GM18526 (cell line): ENCODE results near the gene TTC29.

Source experiments
- POLR2A ChIP-seq: IDR thresholded peaks from 3 replicates; pipeline ENCODE4 v1.6.1; 2011; ENCODE audit not compliant: insufficient read length; ENCODE audit errors: extremely low read depth

The TTC29 gene

GRCh38 chr4:146927695-146928094, 18.0 kb downstream of the TTC29 start:
- TF ChIP-seq POLR2A, result no peak

GRCh38 chr4:146916479-146917076, 29.1 kb downstream of the TTC29 start:
- no peak for TF ChIP-seq POLR2A

GRCh38 chr4:146915132-146915531, 30.5 kb downstream of the TTC29 start:
- no peak for TF ChIP-seq POLR2A

- no peak for TF ChIP-seq POLR2A
These were observed 45.4 kb downstream of the TTC29 start for GRCh38 chr4:146900295-146900694.

GRCh38 chr4:146890301-146890700, 55.4 kb downstream of the TTC29 start:
- TF ChIP-seq POLR2A, result no peak

GRCh38 chr4:146883070-146883469, 62.6 kb downstream of the TTC29 start:
- no peak for TF ChIP-seq POLR2A

- TF ChIP-seq POLR2A, result no peak
These were observed 88.4 kb downstream of the TTC29 start for GRCh38 chr4:146857298-146857697.

GRCh38 chr4:146855761-146856160, 89.9 kb downstream of the TTC29 start:
- TF ChIP-seq POLR2A, result no peak

GRCh38 chr4:146852360-146852759, 93.3 kb downstream of the TTC29 start:
- no peak for TF ChIP-seq POLR2A

GRCh38 chr4:146847345-146847744, 98.3 kb downstream of the TTC29 start:
- no peak for TF ChIP-seq POLR2A

- no peak for TF ChIP-seq POLR2A
These were observed 98.8 kb downstream of the TTC29 start for GRCh38 chr4:146846882-146847281.

GRCh38 chr4:146844761-146845160, 100.9 kb downstream of the TTC29 start:
- TF ChIP-seq POLR2A, result no peak

- no peak for TF ChIP-seq POLR2A
These were observed 102.8 kb downstream of the TTC29 start for GRCh38 chr4:146842876-146843275.

- no peak for TF ChIP-seq POLR2A
These were observed 104.9 kb downstream of the TTC29 start for GRCh38 chr4:146840731-146841130.

- TF ChIP-seq POLR2A, result no peak
These were observed 110.6 kb downstream of the TTC29 start for GRCh38 chr4:146835096-146835495.

- TF ChIP-seq POLR2A, result no peak
These were observed 111.2 kb downstream of the TTC29 start for GRCh38 chr4:146834263-146835034.

- no peak for TF ChIP-seq POLR2A
These were observed 112.1 kb downstream of the TTC29 start for GRCh38 chr4:146833530-146833929.
